GM23248 (cell line): Measurements from ENCODE around the gene CDRT15. TPM values are rescaled to one million over a fixed set of nuclear protein-coding genes. Genes with fewer than 3 reads are reported as not detected.
"Not testable (repeated sequence)": the region's sequence is repeated elsewhere in the genome, so short reads cannot be mapped to it uniquely, and the experiment has no call there.

Experiments
- DNase-seq: peaks from one replicate; pipeline ENCODE4 v3.0.0-alpha.2; 2015
- H2AFZ ChIP-seq: fragments of 200-600 bp; sonication (generic); 2 replicates; pipeline ENCODE4 v1.6.1; 2016; ENCODE audit warnings: antibody characterized with exemption
- H3F3A ChIP-seq: fragments of 200-600 bp; sonication (generic); 2 replicates; pipeline ENCODE4 v1.6.1; 2016; ENCODE audit warnings: mild to moderate bottlenecking, antibody characterized with exemption, mixed run types; ENCODE audit not compliant: insufficient read depth
- H3K27ac ChIP-seq: fragments of 200-600 bp; sonication (generic); 2 replicates; pipeline ENCODE4 v1.5.1; 2016; ENCODE audit warnings: mild to moderate bottlenecking
- H3K27me3 ChIP-seq: fragments of 200-600 bp; sonication (generic); replicated peaks from 2 replicates; pipeline ENCODE4 v1.6.1; 2016; ENCODE audit warnings: mild to moderate bottlenecking; ENCODE audit not compliant: insufficient read depth
- H3K36me3 ChIP-seq: fragments of 200-600 bp; sonication (generic); 2 replicates; pipeline ENCODE4 v1.6.1; 2016; ENCODE audit warnings: low read depth, mild to moderate bottlenecking
- H3K4me1 ChIP-seq: fragments of 200-600 bp; sonication (generic); 2 replicates; pipeline ENCODE4 v1.6.1; 2016; ENCODE audit warnings: mild to moderate bottlenecking; ENCODE audit not compliant: insufficient read depth
- H3K4me2 ChIP-seq: fragments of 200-600 bp; sonication (generic); one replicate; pipeline ENCODE4 v1.6.1; 2016; ENCODE audit warnings: mild to moderate bottlenecking; ENCODE audit not compliant: unreplicated experiment
- H3K4me3 ChIP-seq: fragments of 200-600 bp; sonication (generic); 2 replicates; pipeline ENCODE4 v1.5.1; 2016; ENCODE audit warnings: mild to moderate bottlenecking
- H3K79me2 ChIP-seq: fragments of 200-600 bp; sonication (generic); 2 replicates; pipeline ENCODE4 v1.6.1; 2016; ENCODE audit warnings: mild to moderate bottlenecking; ENCODE audit not compliant: insufficient read depth
- H3K9ac ChIP-seq: fragments of 200-600 bp; sonication (generic); 2 replicates; pipeline ENCODE4 v1.6.1; 2016; ENCODE audit warnings: mild to moderate bottlenecking
- H3K9me2 ChIP-seq: fragments of 200-600 bp; sonication (generic); 2 replicates; pipeline ENCODE4 v1.6.1; 2016; ENCODE audit warnings: mixed run types, mild to moderate bottlenecking, moderate library complexity; ENCODE audit not compliant: insufficient read depth
- H3K9me3 ChIP-seq: fragments of 200-600 bp; sonication (generic); one replicate; pipeline ENCODE4 v1.6.1; 2017; ENCODE audit warnings: low read depth
- H4K20me1 ChIP-seq: fragments of 200-600 bp; sonication (generic); 2 replicates; pipeline ENCODE4 v1.6.0; 2016; ENCODE audit not compliant: insufficient read depth
- EZH2 ChIP-seq: fragments of 200-600 bp; sonication (generic); IDR thresholded peaks from 2 replicates; pipeline ENCODE4 v1.6.1; 2018; ENCODE audit warnings: antibody characterized with exemption, mild to moderate bottlenecking; ENCODE audit not compliant: insufficient read depth, poor library complexity, severe bottlenecking
- EZH2phosphoT487 ChIP-seq: fragments of 200-600 bp; sonication (generic); IDR thresholded peaks from 2 replicates; pipeline ENCODE4 v1.6.1; 2018; ENCODE audit warnings: antibody characterized with exemption, moderate library complexity, mild to moderate bottlenecking, low read depth; ENCODE audit not compliant: insufficient read depth
- WGBS, 2 experiments: methylation state at CpG; one replicate each; pipeline ENCODE4 v1.1.6; 2015 to 2017; ENCODE audit warnings: low lambda C conversion rate in 2 of 2, low coverage in 1 of 2; ENCODE audit errors: missing lambda C conversion rate in 2 of 2; 5-methylcytosine and 5-hydroxymethylcytosine counted together
- in situ Hi-C: fragments of 300-500 bp; cut with MboI; formaldehyde crosslinking; loops from 2 replicates; pipeline ENCODE4 v1.15.0; 2020
- polyA plus RNA-seq: library from polyadenylated mRNA; unstranded; fragments of >200 nt; fragmentation: Nextera tagmentation; extraction: Ambion mirVana; gene quantifications from 2 replicates; pipeline ENCODE4 v1.2.1, GENCODE V29; 2016
- total RNA-seq: library from RNA; depleted of rRNA; stranded (reverse); fragments of >200 nt; shearing (Covaris generic); gene quantifications from 2 replicates; pipeline ENCODE4 v1.2.3, GENCODE V29; 2014; rRNA removed

Gene CDRT15
- total RNA-seq, result not detected in 2 replicates
- not detected in 2 replicates for polyA plus RNA-seq

GRCh38 chr17:14236762-14237161 lies at the start of gene CDRT15:
Gene CDRT15 (minus strand): TSS chr17:14236862. CDS start chr17:14236833, 29 bp downstream.
- H3K36me3 ChIP-seq, H3K9ac ChIP-seq, H3K9me3 ChIP-seq, H3K4me2 ChIP-seq, H2AFZ ChIP-seq, H3K79me2 ChIP-seq, H3K4me3 ChIP-seq, H4K20me1 ChIP-seq, H3F3A ChIP-seq, DNase-seq, H3K27ac ChIP-seq, in situ Hi-C loops, H3K9me2 ChIP-seq, H3K27me3 ChIP-seq, H3K4me1 ChIP-seq: not testable (repeated sequence)
- 87 to 88% methylated on average over 11 of the region's 11 CpGs for WGBS, 2 experiments

- TF ChIP-seq EZH2phosphoT487 (no peak), EZH2 (no peak)
- in situ Hi-C loops, result no loop called here
- H3F3A ChIP-seq, result no peaks in the 10 kb centered on the region
- no peaks in the 10 kb centered on the region for H3K36me3 ChIP-seq
- H3K79me2 ChIP-seq, result no peaks in the 10 kb centered on the region
- H3K9ac ChIP-seq, result no peak overlapping the region
- no peaks in the 10 kb centered on the region for H4K20me1 ChIP-seq
- H3K4me1 ChIP-seq, result no peaks in the 10 kb centered on the region
- H3K9me2 ChIP-seq, result no peaks in the 10 kb centered on the region
- H2AFZ ChIP-seq, result no peak overlapping the region
- 46 to 50% methylated on average over 2 of the region's 2 CpGs for WGBS, 2 experiments
- no peak overlapping the region for H3K4me3 ChIP-seq
- H3K4me2 ChIP-seq, result no peak overlapping the region
- H3K27me3 ChIP-seq, result 0 out of 2 replicates have a peak, but pooled peaks cover 5% of the 10 kb centered on the region
- no peak for DNase-seq
- H3K27ac ChIP-seq, result no peak overlapping the region
- H3K9me3 ChIP-seq, result no peaks in the 10 kb centered on the region
Observed at GRCh38 chr17:14282726-14283125, 46.1 kb upstream of the CDRT15 start.

- H2AFZ ChIP-seq, result no peak overlapping the region
- H3F3A ChIP-seq, result no peaks in the 10 kb centered on the region
- in situ Hi-C loops, result no loop called here
- H3K9ac ChIP-seq, result no peak overlapping the region
- WGBS, 2 experiments, result 59 to 62% methylated on average over 3 of the region's 3 CpGs
- no peak overlapping the region for H3K4me3 ChIP-seq
- H3K79me2 ChIP-seq, result no peaks in the 10 kb centered on the region
- no peak overlapping the region for H3K4me2 ChIP-seq
- no peaks in the 10 kb centered on the region for H3K4me1 ChIP-seq
- H4K20me1 ChIP-seq, result no peaks in the 10 kb centered on the region
- H3K9me3 ChIP-seq, result no peaks in the 10 kb centered on the region
- DNase-seq, result no peak
- TF ChIP-seq EZH2, result no peak
- no peak for TF ChIP-seq EZH2phosphoT487
- no peaks in the 10 kb centered on the region for H3K9me2 ChIP-seq
- H3K27me3 ChIP-seq, result 0 out of 2 replicates have a peak, but pooled peaks cover 5% of the 10 kb centered on the region
- H3K27ac ChIP-seq, result no peak overlapping the region
- no peaks in the 10 kb centered on the region for H3K36me3 ChIP-seq
Observed at GRCh38 chr17:14281530-14281929, 44.9 kb upstream of the CDRT15 start.

GRCh38 chr17:14276535-14277250 lies 40.0 kb upstream of the CDRT15 start:
- TF ChIP-seq EZH2, result no peak
- TF ChIP-seq EZH2phosphoT487, result no peak
- H3K27me3 ChIP-seq, result no peaks in the 10 kb centered on the region
- no peak overlapping the region for H3K27ac ChIP-seq
- in situ Hi-C loops, result no loop called here
- H3F3A ChIP-seq, result no peaks in the 10 kb centered on the region
- H3K4me2 ChIP-seq, result no peak overlapping the region
- WGBS, 2 experiments, result 19 to 25% methylated on average over 2 of the region's 2 CpGs
- DNase-seq, result no peak
- no peaks in the 10 kb centered on the region for H3K9me3 ChIP-seq
- no peak overlapping the region for H2AFZ ChIP-seq
- H3K9me2 ChIP-seq, result no peaks in the 10 kb centered on the region
- no peak overlapping the region for H3K9ac ChIP-seq
- H3K36me3 ChIP-seq, result no peaks in the 10 kb centered on the region
- H3K4me3 ChIP-seq, result no peak overlapping the region
- no peaks in the 10 kb centered on the region for H3K79me2 ChIP-seq
- no peaks in the 10 kb centered on the region for H3K4me1 ChIP-seq
- no peaks in the 10 kb centered on the region for H4K20me1 ChIP-seq

- no peaks in the 10 kb centered on the region for H3K9me3 ChIP-seq
- no peak overlapping the region for H3K4me2 ChIP-seq
- no peaks in the 10 kb centered on the region; the same call in 1 of the 2 replicates for H3K27me3 ChIP-seq
- H2AFZ ChIP-seq, result no peak overlapping the region
- no peaks in the 10 kb centered on the region for H3K4me1 ChIP-seq
- no peaks in the 10 kb centered on the region for H3K79me2 ChIP-seq
- H3K9me2 ChIP-seq, result no peaks in the 10 kb centered on the region
- TF ChIP-seq EZH2 (no peak), EZH2phosphoT487 (no peak)
- no peak overlapping the region for H3K4me3 ChIP-seq
- H3K27ac ChIP-seq, result no peak overlapping the region
- H4K20me1 ChIP-seq, result no peaks in the 10 kb centered on the region
- H3K9ac ChIP-seq, result no peak overlapping the region
- H3F3A ChIP-seq, result no peaks in the 10 kb centered on the region
- in situ Hi-C loops, result no loop called here
- H3K36me3 ChIP-seq, result no peaks in the 10 kb centered on the region
- WGBS, 2 experiments, result 67 to 88% methylated on average over 2 of the region's 2 CpGs
- no peak for DNase-seq
Observed at GRCh38 chr17:14270508-14270907, 33.8 kb upstream of the CDRT15 start.
